ENCODE data around the gene FGD5. TPM values are rescaled to one million over a fixed set of nuclear protein-coding genes. Genes with fewer than 3 reads are reported as not detected.

FGD5 gene
- total RNA-seq, 1 donor from 2014 or later = not detected

GRCh38 chr3:14875411-14876175 is 56.8 kb downstream of the FGD5 start:
- no peak for DNase-seq (ENCODE audit: low read depth)
- no peaks in the 10 kb centered on the region for H3K36me3 ChIP-seq (ENCODE audit: control insufficient read depth, insufficient read depth, low read length)
- no peaks in the 10 kb centered on the region for H3K27me3 ChIP-seq (ENCODE audit: control insufficient read depth, insufficient read depth, low read length)
- TF ChIP-seq CTCF (IDR thresholded peaks at IDR 0.05; ENCODE audit: insufficient read depth, low read length, severe bottlenecking) = no peak
- no peak overlapping the region for H3K4me3 ChIP-seq (ENCODE audit: low read depth, low read length)
- no peak for FAIRE-seq

GRCh38 chr3:14876921-14877333 is 58.2 kb downstream of the FGD5 start:
- Histone ChIP-seq H3K27me3 (ENCODE audit: control insufficient read depth, insufficient read depth, low read length) (peaks cover 3% of the 10 kb centered on the region), H3K4me3 (ENCODE audit: low read depth, low read length) (no peak overlapping the region), H3K36me3 (ENCODE audit: control insufficient read depth, insufficient read depth, low read length) (no peaks in the 10 kb centered on the region)
- no peak for TF ChIP-seq CTCF (IDR thresholded peaks at IDR 0.05; ENCODE audit: insufficient read depth, low read length, severe bottlenecking)
- DNase-seq (ENCODE audit: low read depth) = peak; percentile 19
- FAIRE-seq = no peak

GRCh38 chr3:14877469-14877868 is 58.7 kb downstream of the FGD5 start:
- FAIRE-seq (peak; percentile 28), DNase-seq (ENCODE audit: low read depth) (no peak)
- H3K36me3 ChIP-seq (ENCODE audit: control insufficient read depth, insufficient read depth, low read length) = no peaks in the 10 kb centered on the region
- no peak overlapping the region for H3K4me3 ChIP-seq (ENCODE audit: low read depth, low read length)
- H3K27me3 ChIP-seq (ENCODE audit: control insufficient read depth, insufficient read depth, low read length) = peaks cover 3% of the 10 kb centered on the region
- no peak for TF ChIP-seq CTCF (IDR thresholded peaks at IDR 0.05; ENCODE audit: insufficient read depth, low read length, severe bottlenecking)

- peaks cover 10% of the 10 kb centered on the region for H3K27me3 ChIP-seq (ENCODE audit: control insufficient read depth, insufficient read depth, low read length)
Measured at GRCh38 chr3:14879211-14879874, 60.6 kb downstream of the FGD5 start.

GRCh38 chr3:14880447-14881106 is 61.8 kb downstream of the FGD5 start:
- FAIRE-seq = peak; percentile 62
- no peak for TF ChIP-seq CTCF (IDR thresholded peaks at IDR 0.05; ENCODE audit: insufficient read depth, low read length, severe bottlenecking)

More at GRCh38 chr3:14879211-14879874, 60.6 kb downstream of the FGD5 start:
- DNase-seq (ENCODE audit: low read depth) = no peak
- TF ChIP-seq CTCF (IDR thresholded peaks at IDR 0.05; ENCODE audit: insufficient read depth, low read length, severe bottlenecking) = no peak
- Histone ChIP-seq H3K4me3 (ENCODE audit: low read depth, low read length) (no peak overlapping the region), H3K36me3 (ENCODE audit: control insufficient read depth, insufficient read depth, low read length) (no peaks in the 10 kb centered on the region)
- FAIRE-seq = peak; percentile 32

More at GRCh38 chr3:14880447-14881106, 61.8 kb downstream of the FGD5 start:
- H3K4me3 ChIP-seq (ENCODE audit: low read depth, low read length) = no peak overlapping the region
- no peaks in the 10 kb centered on the region for H3K36me3 ChIP-seq (ENCODE audit: control insufficient read depth, insufficient read depth, low read length)
- peaks cover 10% of the 10 kb centered on the region for H3K27me3 ChIP-seq (ENCODE audit: control insufficient read depth, insufficient read depth, low read length)
- no peak for DNase-seq (ENCODE audit: low read depth)
